HEK293T (cell line): Measurements from ENCODE around the gene INS.

Experiments
- ARNT ChIP-seq: fragments of 450-650 bp; IDR thresholded peaks from 2 replicates; pipeline ENCODE4 v1.6.1; 2017; ENCODE audit warnings: mild to moderate bottlenecking
- BHLHE40 ChIP-seq: fragments of 450-650 bp; IDR thresholded peaks from 2 replicates; pipeline ENCODE4 v1.6.1; 2016; ENCODE audit warnings: mild to moderate bottlenecking, moderate library complexity, borderline replicate concordance
- ELF4 ChIP-seq: fragments of 450-650 bp; IDR thresholded peaks from 2 replicates; pipeline ENCODE4 v1.6.1; 2017; ENCODE audit warnings: antibody characterized with exemption
- FOXA1 ChIP-seq: fragments of 450-650 bp; IDR thresholded peaks from 2 replicates; pipeline ENCODE4 v1.6.1; 2016; ENCODE audit warnings: mild to moderate bottlenecking
- FOXK2 ChIP-seq: fragments of 450-650 bp; IDR thresholded peaks from 2 replicates; pipeline ENCODE4 v1.6.1; 2016; ENCODE audit warnings: mild to moderate bottlenecking
- FOXM1 ChIP-seq: fragments of 450-650 bp; IDR thresholded peaks from 2 replicates; pipeline ENCODE4 v1.6.1; 2017; ENCODE audit warnings: mild to moderate bottlenecking, borderline replicate concordance
- HDGF ChIP-seq: fragments of 450-650 bp; IDR thresholded peaks from 2 replicates; pipeline ENCODE4 v1.6.1; 2017; ENCODE audit warnings: antibody characterized with exemption, borderline replicate concordance
- L3MBTL2 ChIP-seq: fragments of 450-650 bp; conservative IDR thresholded peaks from 2 replicates; pipeline ENCODE4 v1.6.1; 2016; ENCODE audit warnings: mild to moderate bottlenecking
- NFRKB ChIP-seq: fragments of 450-650 bp; IDR thresholded peaks from 2 replicates; pipeline ENCODE4 v1.6.1; 2016; ENCODE audit warnings: mild to moderate bottlenecking, moderate library complexity
- PKNOX1 ChIP-seq: fragments of 450-650 bp; IDR thresholded peaks from 2 replicates; pipeline ENCODE4 v1.6.1; 2016
- SP1 ChIP-seq: fragments of 450-650 bp; IDR thresholded peaks from 2 replicates; pipeline ENCODE4 v1.6.1; 2017
- SUZ12 ChIP-seq: fragments of 450-650 bp; IDR thresholded peaks from 2 replicates; pipeline ENCODE4 v1.6.1; 2016; ENCODE audit warnings: mild to moderate bottlenecking
- TARDBP ChIP-seq: fragments of 450-650 bp; IDR thresholded peaks from 2 replicates; pipeline ENCODE4 v1.6.1; 2016
- ZNF384 ChIP-seq: fragments of 450-650 bp; IDR thresholded peaks from 2 replicates; pipeline ENCODE4 v1.6.1; 2016

DNA sequence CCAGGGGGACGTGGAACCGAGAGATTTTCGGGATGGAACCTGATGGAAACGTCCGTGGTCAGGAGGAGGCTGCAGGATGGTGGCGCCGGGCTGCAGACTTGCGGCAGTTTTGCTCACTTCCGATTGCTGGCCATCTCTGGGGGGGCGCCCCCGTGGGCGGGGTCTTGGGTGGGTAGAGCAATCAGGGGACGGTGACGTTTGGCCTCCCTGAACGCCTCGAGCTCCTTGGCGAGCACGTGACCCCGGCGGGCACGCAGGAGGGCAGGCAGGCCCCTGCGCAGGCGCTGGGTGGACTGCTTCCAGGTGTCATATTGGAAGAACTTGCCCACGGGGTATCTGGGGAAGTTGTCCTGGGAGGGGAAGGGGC, 28.2 kb downstream of the INS start:
- no peak for TF ChIP-seq FOXA1
- no peak for TF ChIP-seq FOXM1
- no peak for TF ChIP-seq SP1
- TF ChIP-seq ELF4: no peak
- TF ChIP-seq ARNT: no peak
- no peak for TF ChIP-seq NFRKB
- no peak for TF ChIP-seq SUZ12
- TF ChIP-seq L3MBTL2: no peak
- no peak for TF ChIP-seq BHLHE40
- no peak for TF ChIP-seq ZNF384
- TF ChIP-seq HDGF: no peak
- TF ChIP-seq FOXK2: no peak
- no peak for TF ChIP-seq TARDBP
- TF ChIP-seq PKNOX1: no peak
